Prostate gland (tissue), 2 donors: Measurements from ENCODE around the gene RBKS. TPM values are rescaled to one million over a fixed set of nuclear protein-coding genes. Genes with fewer than 3 reads are reported as not detected.

Source experiments
- DNase-seq: peaks from one replicate; pipeline ENCODE4 v3.0.0-alpha.2; 2019; ENCODE audit warnings: low spot score
- H3K27ac ChIP-seq, 2 donors: fragments of 200-600 bp; sonication (generic); 2 replicates each; pipeline ENCODE4 v1.5.1; 2017 to 2019
- H3K27me3 ChIP-seq: fragments of 200-600 bp; sonication (generic); replicated peaks from 2 replicates; pipeline ENCODE4 v1.5.1; 2019; ENCODE audit not compliant: insufficient read depth
- H3K36me3 ChIP-seq, 2 donors: fragments of 200-600 bp; sonication (generic); 1 replicate in 1 of 2; 2 replicates in 1 of 2; pipeline versions ENCODE4 v1.5.1 to v1.8.1; 2017 to 2019
- H3K4me1 ChIP-seq: fragments of 200-600 bp; sonication (generic); replicated peaks from 2 replicates; pipeline ENCODE4 v1.5.1; 2019
- H3K4me3 ChIP-seq, 2 donors: fragments of 200-600 bp; sonication (generic); 2 replicates each; pipeline ENCODE4 v1.5.1; 2017 to 2019
- H3K9me3 ChIP-seq: fragments of 200-600 bp; sonication (generic); 2 replicates; pipeline ENCODE4 v1.5.1; 2017
- CTCF ChIP-seq, 4 experiments: fragments of 200-600 bp in 2 of 4; fragments of 450-650 bp in 2 of 4; sonication (generic) in 2 of 4; IDR thresholded peaks; 1 replicate in 3 of 4; 2 replicates in 1 of 4; pipeline ENCODE4 v1.5.1; 2016 to 2019; ENCODE audit warnings: antibody characterized with exemption in 4 of 4, mild to moderate bottlenecking in 2 of 4, moderate library complexity in 2 of 4
- POLR2A ChIP-seq: fragments of 450-650 bp; IDR thresholded peaks from one replicate; pipeline ENCODE4 v1.6.1; 2016; ENCODE audit warnings: antibody characterized with exemption, mild to moderate bottlenecking
- POLR2AphosphoS5 ChIP-seq: sonication (generic); formaldehyde crosslinking; IDR thresholded peaks from one replicate; pipeline ENCODE4 v1.6.1; 2017; ENCODE audit warnings: antibody characterized with exemption
- WGBS: methylation state at CpG from one replicate; pipeline ENCODE4 v1.1.5; 2018; 5-methylcytosine and 5-hydroxymethylcytosine counted together
- intact Hi-C: fragments of 100-400 bp; cut with DNase I; formaldehyde crosslinking; loops from one replicate; pipeline ENCODE4 v1.14.2; 2022
- total RNA-seq, 2 donors: library from RNA; depleted of rRNA; stranded (reverse); fragments of >200 nt; gene quantifications; one replicate each; pipeline ENCODE4 v1.1.0, GENCODE V29; 2016

Gene RBKS
- total RNA-seq, 2 donors from 2014 or later = 1.6 to 1.8 TPM

- Histone ChIP-seq H3K4me3 (no peak overlapping the region), H3K4me1 (no peaks in the 10 kb centered on the region), H3K36me3 (no peaks in the 10 kb centered on the region), H3K9me3 (no peaks in the 10 kb centered on the region), H3K27ac (no peak overlapping the region), H3K27me3 (no peaks in the 10 kb centered on the region)
- DNase-seq = no peak
- intact Hi-C loops = no loop called here
- 78% methylated on average over 6 of the region's 6 CpGs for WGBS
- TF ChIP-seq POLR2A (no peak), POLR2AphosphoS5 (no peak), CTCF (IDR thresholded peaks at IDR 0.05) (no peak)
Measured at GRCh38 chr2:27800856-27801255, 89.3 kb downstream of the RBKS start.

GRCh38 chr2:27799646-27800010, 90.6 kb downstream of the RBKS start:
- TF ChIP-seq POLR2A (no peak), CTCF (IDR thresholded peaks at IDR 0.05) (no peak), POLR2AphosphoS5 (no peak)

GRCh38 chr2:27798948-27799645, 91.1 kb downstream of the RBKS start:
- Histone ChIP-seq H3K4me1 (no peaks in the 10 kb centered on the region), H3K4me3 (no peak overlapping the region), H3K9me3 (no peaks in the 10 kb centered on the region), H3K36me3 (no peaks in the 10 kb centered on the region), H3K27ac (no peak overlapping the region), H3K27me3 (no peaks in the 10 kb centered on the region)
- DNase-seq = no peak
- 53% methylated on average over 11 of the region's 11 CpGs for WGBS
- intact Hi-C loops = no loop called here
- TF ChIP-seq POLR2AphosphoS5 (no peak), CTCF (IDR thresholded peaks at IDR 0.05) (no peak), POLR2A (no peak)

More at GRCh38 chr2:27799646-27800010, 90.6 kb downstream of the RBKS start:
- WGBS = 82% methylated on average over 4 of the region's 4 CpGs
- Histone ChIP-seq H3K4me3 (no peak overlapping the region), H3K4me1 (no peaks in the 10 kb centered on the region), H3K27me3 (no peaks in the 10 kb centered on the region), H3K36me3 (no peaks in the 10 kb centered on the region), H3K27ac (no peak overlapping the region), H3K9me3 (no peaks in the 10 kb centered on the region)
- no peak for DNase-seq
- intact Hi-C loops = no loop called here

GRCh38 chr2:27798486-27798885, 91.7 kb downstream of the RBKS start:
- no peak for TF ChIP-seq POLR2A
- TF ChIP-seq CTCF (IDR thresholded peaks at IDR 0.05) = no peak
- TF ChIP-seq POLR2AphosphoS5 = no peak
- Histone ChIP-seq H3K9me3 (no peaks in the 10 kb centered on the region), H3K4me1 (no peaks in the 10 kb centered on the region), H3K36me3 (no peaks in the 10 kb centered on the region), H3K4me3 (no peak overlapping the region), H3K27me3 (no peaks in the 10 kb centered on the region), H3K27ac (no peak overlapping the region)
- intact Hi-C loops = no loop called here
- 95% methylated on average over 7 of the region's 7 CpGs for WGBS
- DNase-seq = no peak

GRCh38 chr2:27797841-27798240, 92.3 kb downstream of the RBKS start:
- Histone ChIP-seq H3K27ac (no peak overlapping the region), H3K4me3 (no peak overlapping the region), H3K4me1 (no peaks in the 10 kb centered on the region), H3K27me3 (no peaks in the 10 kb centered on the region), H3K9me3 (no peaks in the 10 kb centered on the region), H3K36me3 (no peaks in the 10 kb centered on the region)
- DNase-seq = no peak
- WGBS = 91% methylated on average over 4 of the region's 4 CpGs
- intact Hi-C loops = no loop called here
- TF ChIP-seq POLR2A (no peak), CTCF (IDR thresholded peaks at IDR 0.05) (no peak), POLR2AphosphoS5 (no peak)
